ENCODE measurements around the gene INKA2.

Gene INKA2

GRCh38 chr1:111751906-111752575 is 12.8 kb upstream of the INKA2 start:
- DNase-seq (ENCODE audit: insufficient read length, low spot score) (no peak), FAIRE-seq (no peak)
- no peak for TF ChIP-seq CTCF (IDR thresholded peaks at IDR 0.05; ENCODE audit: insufficient read depth, missing control alignments)

- no peak for DNase-seq (ENCODE audit: insufficient read length, low spot score)
- FAIRE-seq = no peak
- no peak for TF ChIP-seq CTCF (IDR thresholded peaks at IDR 0.05; ENCODE audit: insufficient read depth, missing control alignments)
Observed at GRCh38 chr1:111750856-111751255, 11.7 kb upstream of the INKA2 start.

- no peak for TF ChIP-seq CTCF (IDR thresholded peaks at IDR 0.05; ENCODE audit: insufficient read depth, missing control alignments)
- FAIRE-seq = no peak
- DNase-seq (ENCODE audit: insufficient read length, low spot score) = no peak
Observed at GRCh38 chr1:111749628-111750027, 10.4 kb upstream of the INKA2 start.

- DNase-seq (ENCODE audit: insufficient read length, low spot score) (no peak), FAIRE-seq (no peak)
- no peak for TF ChIP-seq CTCF (IDR thresholded peaks at IDR 0.05; ENCODE audit: insufficient read depth, missing control alignments)
Observed at GRCh38 chr1:111747947-111748346, 8.8 kb upstream of the INKA2 start.

GRCh38 chr1:111747282-111747734 is 8.1 kb upstream of the INKA2 start:
- no peak for DNase-seq (ENCODE audit: insufficient read length, low spot score)
- no peak for FAIRE-seq
- TF ChIP-seq CTCF (IDR thresholded peaks at IDR 0.05; ENCODE audit: insufficient read depth, missing control alignments) = peak; percentile 77

- no peak for FAIRE-seq
- no peak for DNase-seq (ENCODE audit: insufficient read length, low spot score)
- TF ChIP-seq CTCF (IDR thresholded peaks at IDR 0.05; ENCODE audit: insufficient read depth, missing control alignments) = no peak
Observed at GRCh38 chr1:111746614-111746999, 7.4 kb upstream of the INKA2 start.
